Medulla oblongata (tissue), 1 donor: ENCODE data around the gene LCLAT1.

ENCODE experiments used
- DNase-seq: peaks from one replicate; pipeline ENCODE4 v3.0.0-alpha.2; 2015; ENCODE audit errors: extremely low spot score

The LCLAT1 gene

DNA sequence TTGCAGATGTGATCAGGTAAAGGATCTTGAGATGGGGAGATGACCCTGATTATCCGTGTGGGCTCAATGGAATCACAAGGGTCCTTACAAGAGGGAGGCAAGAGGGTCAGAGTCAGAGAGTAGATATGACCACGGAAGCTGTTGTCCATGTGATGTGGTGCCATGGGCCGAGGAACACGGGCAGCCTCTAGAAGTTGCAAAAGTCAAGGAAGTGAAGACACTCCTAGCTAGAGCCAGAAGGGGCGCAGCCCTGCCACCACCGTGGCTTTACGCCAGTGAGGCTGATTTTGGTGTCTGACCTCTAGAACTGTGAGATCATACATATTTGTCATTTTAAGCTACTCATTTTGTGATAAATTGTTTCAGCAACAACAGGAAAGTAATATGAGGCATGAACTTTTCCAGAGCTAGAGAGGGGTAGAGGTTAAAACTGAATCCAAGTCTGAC is 245.8 kb downstream of the LCLAT1 start:
- DNase-seq, result no peak
